K562 (cell line): ENCODE measurements around the gene GUCA1A. TPM values are rescaled to one million over a fixed set of nuclear protein-coding genes. Genes with fewer than 3 reads are reported as not detected.

Experiments used
- CBX2 ChIP-seq: fragments of 200-600 bp; sonication (generic); IDR thresholded peaks from one replicate; pipeline ENCODE4 v1.6.1; 2012; ENCODE audit warnings: mild to moderate bottlenecking, low read length, inconsistent platforms; ENCODE audit not compliant: insufficient read depth, poor library complexity, severe bottlenecking
- CREB3L1 ChIP-seq: fragments of 450-650 bp; IDR thresholded peaks from 2 replicates; pipeline ENCODE4 v1.6.1; 2014; ENCODE audit warnings: low read depth, mild to moderate bottlenecking, moderate library complexity, borderline replicate concordance
- CTBP1 ChIP-seq: fragments of 450-650 bp; IDR thresholded peaks from 2 replicates; pipeline ENCODE4 v1.6.1; 2016; ENCODE audit warnings: borderline replicate concordance
- NRF1 ChIP-seq, 2 experiments: fragments of 450-650 bp; IDR thresholded peaks in 1 of 2; conservative IDR thresholded peaks in 1 of 2; 2 replicates each; pipeline ENCODE4 v1.6.1; 2014; ENCODE audit warnings: mild to moderate bottlenecking in 2 of 2
- PCBP2 ChIP-seq: fragments of 200-400 bp; formaldehyde crosslinking; IDR thresholded peaks from 2 replicates; pipeline ENCODE4 v1.6.1; 2018; ENCODE audit warnings: low read length, low read depth, mild to moderate bottlenecking, moderate library complexity; ENCODE audit not compliant: poor library complexity, severe bottlenecking
- RBBP5 ChIP-seq: fragments of 200-600 bp; sonication (generic); IDR thresholded peaks from 2 replicates; pipeline ENCODE4 v1.6.1; 2012; ENCODE audit warnings: borderline replicate concordance, mild to moderate bottlenecking, low read length, control low read depth, inconsistent platforms; ENCODE audit not compliant: insufficient read depth, poor library complexity, severe bottlenecking
- SMAD3 ChIP-seq: fragments of 450-650 bp; formaldehyde crosslinking; conservative IDR thresholded peaks from 2 replicates; pipeline ENCODE4 v1.4.0; 2020; ENCODE audit warnings: mild to moderate bottlenecking
- THAP7 ChIP-seq: fragments of 250-450 bp; sonication (Bioruptor Pico); IDR thresholded peaks from 2 replicates; pipeline ENCODE4 v1.5.0; 2021
- ZNF436 ChIP-seq: fragments of 250-450, 450-650 bp; sonication (Bioruptor Pico); formaldehyde crosslinking; IDR thresholded peaks from 2 replicates; pipeline ENCODE4 v1.7.0; 2020; ENCODE audit warnings: mild to moderate bottlenecking
- polyA plus RNA-seq, 8 experiments: library from polyadenylated mRNA; depleted of rRNA in 4 of 8; stranded (reverse) in 5 of 8; unstranded in 3 of 8; fragments of >200 nt; fragmentation: Nextera tagmentation in 2 of 8; fragmentation: Illumina TruSeq in 1 of 8; extraction: Ambion mirVana in 2 of 8; extraction: Trizol in 1 of 8; gene quantifications; 2 replicates each; pipeline versions ENCODE4 v1.2.1 to v1.2.3, GENCODE V29; 2011 to 2014; ENCODE audit warnings: inconsistent platforms in 1 of 8, missing spikeins in 1 of 8
- total RNA-seq, 7 experiments: library from RNA; depleted of rRNA in 6 of 7; stranded (reverse); fragments of >200 nt in 6 of 7; fragmentation: Illumina TruSeq in 2 of 7; extraction: Trizol in 2 of 7; gene quantifications; 2 replicates each; pipeline versions ENCODE4 v1.2.1 to v1.2.3, GENCODE V29; 2011 to 2021; ENCODE audit warnings: low replicate concordance in 1 of 7
- TF ChIP-seq, protein P1 (sequence below): fragments of 450-650 bp; IDR thresholded peaks from 2 replicates; pipeline ENCODE4 v1.6.1; 2016; ENCODE audit warnings: low read depth
- TF ChIP-seq, protein P2 (sequence below): fragments of 250-450 bp; sonication (Bioruptor Pico); IDR thresholded peaks from 2 replicates; pipeline ENCODE4 v1.5.0; 2021; ENCODE audit warnings: mild to moderate bottlenecking, moderate library complexity
- TF ChIP-seq, protein P3 (sequence below): sonication (generic); formaldehyde crosslinking; IDR thresholded peaks from 2 replicates; pipeline ENCODE4 v1.8.0; 2022; ENCODE audit warnings: missing genetic modification reagents, mild to moderate bottlenecking, moderate library complexity, borderline replicate concordance

The GUCA1A gene
- total and polyA plus RNA-seq, 9 of the 15 experiments (the other 6 are each of a cell fraction or from before 2014, with no cell fraction given), result not detected

DNA sequence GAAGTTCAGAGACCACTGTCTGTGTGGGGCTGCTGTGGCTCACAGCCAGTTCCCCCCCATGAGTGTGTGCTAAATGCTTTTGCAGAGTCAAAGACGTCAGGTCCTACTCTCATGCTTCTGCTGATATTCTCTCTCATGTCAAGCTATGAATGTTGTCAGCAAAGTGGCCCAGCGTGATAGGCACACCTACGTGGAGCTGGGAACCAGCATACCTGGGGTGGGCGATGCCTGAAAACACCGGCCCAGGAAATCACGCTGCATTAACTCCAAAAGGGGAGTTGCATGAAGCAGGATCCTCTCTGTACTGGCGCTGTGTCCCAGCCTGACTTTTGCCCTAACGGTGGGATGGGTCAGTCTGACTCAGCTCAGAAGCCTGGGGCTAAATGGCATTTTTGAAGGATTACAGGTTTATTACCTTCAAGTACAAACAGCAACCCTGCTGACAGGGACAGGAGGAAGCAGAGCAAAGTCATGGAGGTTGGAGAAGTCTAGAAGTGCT lies 53.5 kb downstream of the GUCA1A start (continued):
- TF ChIP-seq, protein P1, sequence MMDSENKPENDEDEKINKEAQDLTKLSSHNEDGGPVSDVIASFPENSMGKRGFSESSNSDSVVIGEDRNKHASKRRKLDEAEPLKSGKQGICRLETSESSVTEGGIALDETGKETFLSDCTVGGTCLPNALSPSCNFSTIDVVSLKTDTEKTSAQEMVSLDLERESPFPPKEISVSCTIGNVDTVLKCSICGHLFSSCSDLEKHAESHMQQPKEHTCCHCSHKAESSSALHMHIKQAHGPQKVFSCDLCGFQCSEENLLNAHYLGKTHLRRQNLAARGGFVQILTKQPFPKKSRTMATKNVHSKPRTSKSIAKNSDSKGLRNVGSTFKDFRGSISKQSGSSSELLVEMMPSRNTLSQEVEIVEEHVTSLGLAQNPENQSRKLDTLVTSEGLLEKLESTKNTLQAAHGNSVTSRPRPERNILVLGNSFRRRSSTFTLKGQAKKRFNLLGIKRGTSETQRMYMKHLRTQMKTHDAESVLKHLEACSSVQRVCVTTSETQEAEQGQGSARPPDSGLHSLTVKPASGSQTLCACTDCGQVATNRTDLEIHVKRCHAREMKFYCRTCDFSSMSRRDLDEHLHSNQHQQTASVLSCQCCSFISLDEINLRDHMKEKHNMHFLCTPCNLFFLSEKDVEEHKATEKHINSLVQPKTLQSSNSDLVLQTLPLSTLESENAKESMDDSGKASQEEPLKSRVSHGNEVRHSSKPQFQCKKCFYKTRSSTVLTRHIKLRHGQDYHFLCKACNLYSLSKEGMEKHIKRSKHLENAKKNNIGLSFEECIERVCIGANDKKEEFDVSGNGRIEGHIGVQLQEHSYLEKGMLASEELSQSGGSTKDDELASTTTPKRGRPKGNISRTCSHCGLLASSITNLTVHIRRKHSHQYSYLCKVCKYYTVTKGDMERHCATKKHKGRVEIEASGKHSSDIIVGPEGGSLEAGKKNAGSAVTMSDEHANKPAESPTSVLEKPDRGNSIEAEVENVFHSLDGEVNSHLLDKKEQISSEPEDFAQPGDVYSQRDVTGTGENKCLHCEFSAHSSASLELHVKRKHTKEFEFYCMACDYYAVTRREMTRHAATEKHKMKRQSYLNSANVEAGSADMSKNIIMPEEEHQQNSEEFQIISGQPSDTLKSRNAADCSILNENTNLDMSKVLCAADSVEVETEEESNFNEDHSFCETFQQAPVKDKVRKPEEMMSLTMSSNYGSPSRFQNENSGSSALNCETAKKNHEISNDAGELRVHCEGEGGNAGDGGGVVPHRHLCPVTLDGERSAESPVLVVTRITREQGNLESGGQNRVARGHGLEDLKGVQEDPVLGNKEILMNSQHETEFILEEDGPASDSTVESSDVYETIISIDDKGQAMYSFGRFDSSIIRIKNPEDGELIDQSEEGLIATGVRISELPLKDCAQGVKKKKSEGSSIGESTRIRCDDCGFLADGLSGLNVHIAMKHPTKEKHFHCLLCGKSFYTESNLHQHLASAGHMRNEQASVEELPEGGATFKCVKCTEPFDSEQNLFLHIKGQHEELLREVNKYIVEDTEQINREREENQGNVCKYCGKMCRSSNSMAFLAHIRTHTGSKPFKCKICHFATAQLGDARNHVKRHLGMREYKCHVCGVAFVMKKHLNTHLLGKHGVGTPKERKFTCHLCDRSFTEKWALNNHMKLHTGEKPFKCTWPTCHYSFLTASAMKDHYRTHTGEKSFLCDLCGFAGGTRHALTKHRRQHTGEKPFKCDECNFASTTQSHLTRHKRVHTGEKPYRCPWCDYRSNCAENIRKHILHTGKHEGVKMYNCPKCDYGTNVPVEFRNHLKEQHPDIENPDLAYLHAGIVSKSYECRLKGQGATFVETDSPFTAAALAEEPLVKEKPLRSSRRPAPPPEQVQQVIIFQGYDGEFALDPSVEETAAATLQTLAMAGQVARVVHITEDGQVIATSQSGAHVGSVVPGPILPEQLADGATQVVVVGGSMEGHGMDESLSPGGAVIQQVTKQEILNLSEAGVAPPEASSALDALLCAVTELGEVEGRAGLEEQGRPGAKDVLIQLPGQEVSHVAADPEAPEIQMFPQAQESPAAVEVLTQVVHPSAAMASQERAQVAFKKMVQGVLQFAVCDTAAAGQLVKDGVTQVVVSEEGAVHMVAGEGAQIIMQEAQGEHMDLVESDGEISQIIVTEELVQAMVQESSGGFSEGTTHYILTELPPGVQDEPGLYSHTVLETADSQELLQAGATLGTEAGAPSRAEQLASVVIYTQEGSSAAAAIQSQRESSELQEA, result no peak
- no peak for TF ChIP-seq NRF1 (conservative IDR thresholded peaks at IDR 0.05 in 1 of 2, IDR thresholded peaks at IDR 0.05 in 1 of 2)
- TF ChIP-seq THAP7, result no peak
- TF ChIP-seq, protein P2, sequence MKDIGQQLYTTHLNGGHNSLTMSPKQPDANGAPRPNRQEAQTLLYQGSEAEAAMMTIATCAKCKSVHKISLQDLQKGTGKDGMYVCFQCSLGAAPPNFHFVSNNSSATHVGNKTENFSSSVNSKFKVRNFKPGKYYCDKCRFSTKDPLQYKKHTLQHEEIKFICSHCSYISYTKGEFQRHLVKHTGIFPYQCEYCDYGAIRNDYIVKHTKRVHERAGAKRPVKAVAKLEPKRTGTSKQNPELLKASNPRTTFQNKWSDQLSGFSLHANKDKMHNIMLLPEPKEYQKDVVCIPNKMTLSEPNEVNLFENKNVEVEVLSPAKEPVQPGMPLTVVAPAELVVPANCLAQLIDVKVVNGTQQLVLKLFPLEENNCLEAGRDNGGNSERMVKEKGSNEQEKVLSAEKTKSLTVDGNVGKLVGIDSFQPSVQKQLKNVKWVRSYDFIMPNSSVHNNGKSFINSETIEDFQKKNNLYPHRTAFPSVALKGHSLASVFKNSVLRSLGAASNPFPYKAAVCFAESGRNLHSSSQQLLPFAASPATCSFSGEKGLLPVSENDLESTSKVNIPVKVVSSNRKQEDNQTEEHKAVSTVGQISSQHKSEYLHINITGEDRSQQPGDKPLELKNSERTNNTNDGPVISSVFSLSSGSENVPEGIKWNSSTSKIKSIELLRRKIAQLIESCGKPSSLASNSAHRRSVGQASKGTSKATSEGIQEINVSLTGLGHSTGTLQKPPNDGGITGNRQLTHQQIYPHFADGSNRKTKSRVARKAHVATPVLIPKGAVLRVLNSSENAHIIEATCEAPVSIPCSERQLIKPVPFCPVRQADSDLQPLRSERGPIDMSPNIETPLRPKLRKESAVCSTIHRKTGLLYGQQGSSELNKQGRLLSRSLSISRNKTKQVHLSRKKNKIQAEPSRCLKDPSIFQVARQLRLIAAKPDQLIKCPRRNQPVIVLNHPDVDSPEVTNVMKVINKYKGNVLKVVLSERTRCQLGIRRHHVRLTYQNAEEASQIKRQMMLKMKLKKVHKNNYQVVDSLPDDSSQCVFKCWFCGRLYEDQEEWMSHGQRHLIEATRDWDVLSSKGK (CRISPR knock-in tag), result no peak
- TF ChIP-seq RBBP5, result no peak
- no peak for TF ChIP-seq CBX2
- no peak for TF ChIP-seq PCBP2
- no peak for TF ChIP-seq ZNF436
- TF ChIP-seq, protein P3, sequence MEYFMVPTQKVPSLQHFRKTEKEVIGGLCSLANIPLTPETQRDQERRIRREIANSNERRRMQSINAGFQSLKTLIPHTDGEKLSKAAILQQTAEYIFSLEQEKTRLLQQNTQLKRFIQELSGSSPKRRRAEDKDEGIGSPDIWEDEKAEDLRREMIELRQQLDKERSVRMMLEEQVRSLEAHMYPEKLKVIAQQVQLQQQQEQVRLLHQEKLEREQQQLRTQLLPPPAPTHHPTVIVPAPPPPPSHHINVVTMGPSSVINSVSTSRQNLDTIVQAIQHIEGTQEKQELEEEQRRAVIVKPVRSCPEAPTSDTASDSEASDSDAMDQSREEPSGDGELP, result no peak
- TF ChIP-seq CREB3L1, result no peak
- no peak for TF ChIP-seq SMAD3 (CRISPR knock-in tag)
- peak; percentile 54; the same call in 1 of the 2 replicates for TF ChIP-seq CTBP1
